Hepatocyte (in vitro differentiated cells): ENCODE results near the gene USH1C. TPM values are rescaled to one million over a fixed set of nuclear protein-coding genes. Genes with fewer than 3 reads are reported as not detected.

Experiments used
- DNase-seq: peaks from one replicate; pipeline ENCODE4 v3.0.0-alpha.2; 2016; ENCODE audit warnings: low spot score
- H2AFZ ChIP-seq: fragments of 200-600 bp; sonication (generic); 2 replicates; pipeline ENCODE4 v1.6.0; 2016; ENCODE audit warnings: antibody characterized with exemption, mild to moderate bottlenecking
- H3K27ac ChIP-seq: fragments of 200-600 bp; sonication (generic); 2 replicates; pipeline ENCODE4 v1.5.1; 2016; ENCODE audit warnings: mild to moderate bottlenecking
- H3K27me3 ChIP-seq: fragments of 200-600 bp; sonication (generic); 2 replicates; pipeline ENCODE4 v1.6.1; 2016
- H3K36me3 ChIP-seq: fragments of 200-600 bp; sonication (generic); replicated peaks from 2 replicates; pipeline ENCODE4 v1.5.1; 2016; ENCODE audit warnings: low read depth; ENCODE audit not compliant: insufficient read depth
- H3K4me1 ChIP-seq: fragments of 200-600 bp; sonication (generic); 2 replicates; pipeline ENCODE4 v1.5.1; 2016; ENCODE audit warnings: mild to moderate bottlenecking, moderate library complexity; ENCODE audit not compliant: insufficient read depth
- H3K4me2 ChIP-seq: fragments of 200-600 bp; sonication (generic); 2 replicates; pipeline ENCODE4 v1.6.0; 2016
- H3K4me3 ChIP-seq: fragments of 200-600 bp; sonication (generic); 2 replicates; pipeline ENCODE4 v1.5.1; 2016; ENCODE audit warnings: mild to moderate bottlenecking
- H3K79me2 ChIP-seq: fragments of 200-600 bp; sonication (generic); 2 replicates; pipeline ENCODE4 v1.6.0; 2017; ENCODE audit warnings: mild to moderate bottlenecking
- H3K9me2 ChIP-seq: fragments of 200-600 bp; sonication (generic); replicated peaks from 2 replicates; pipeline ENCODE4 v1.6.0; 2017; ENCODE audit warnings: mild to moderate bottlenecking; ENCODE audit not compliant: insufficient read depth
- H3K9me3 ChIP-seq: fragments of 200-600 bp; sonication (generic); 2 replicates; pipeline ENCODE4 v1.5.1; 2016; ENCODE audit warnings: low read depth, mild to moderate bottlenecking
- H4K20me1 ChIP-seq: fragments of 200-600 bp; sonication (generic); 2 replicates; pipeline ENCODE4 v1.6.0; 2016; ENCODE audit warnings: mild to moderate bottlenecking; ENCODE audit not compliant: insufficient read depth, poor library complexity, severe bottlenecking
- EZH2 ChIP-seq: fragments of 200-600 bp; sonication (generic); IDR thresholded peaks from 2 replicates; pipeline ENCODE4 v1.6.1; 2016; ENCODE audit warnings: antibody characterized with exemption, mild to moderate bottlenecking, borderline replicate concordance
- EZH2phosphoT487 ChIP-seq: fragments of 200-600 bp; sonication (generic); IDR thresholded peaks from one replicate; pipeline ENCODE4 v1.6.1; 2018; ENCODE audit warnings: antibody characterized with exemption, mild to moderate bottlenecking, low read depth, moderate library complexity; ENCODE audit not compliant: unreplicated experiment, severe bottlenecking
- WGBS: methylation state at CpG from one replicate; pipeline ENCODE4 v1.1.6; 2016; ENCODE audit warnings: low lambda C conversion rate; ENCODE audit errors: missing lambda C conversion rate; 5-methylcytosine and 5-hydroxymethylcytosine counted together
- polyA plus RNA-seq: library from polyadenylated mRNA; unstranded; fragments of >200 nt; fragmentation: Nextera tagmentation; extraction: Ambion mirVana; gene quantifications from 2 replicates; pipeline ENCODE4 v1.2.1, GENCODE V29; 2016
- total RNA-seq: library from RNA; depleted of rRNA; stranded (reverse); fragments of >200 nt; gene quantifications from 2 replicates; pipeline ENCODE4 v1.2.3, GENCODE V29; 2014
- TF ChIP-seq, protein P1 (sequence below): fragments of 200-600 bp; sonication (generic); IDR thresholded peaks from 2 replicates; pipeline ENCODE4 v1.5.1; 2016; ENCODE audit warnings: antibody characterized with exemption, mild to moderate bottlenecking; ENCODE audit not compliant: poor library complexity

The USH1C gene
- total and polyA plus RNA-seq, 2 experiments from 2014 or later, result 54.3 to 60.6 TPM

DNA sequence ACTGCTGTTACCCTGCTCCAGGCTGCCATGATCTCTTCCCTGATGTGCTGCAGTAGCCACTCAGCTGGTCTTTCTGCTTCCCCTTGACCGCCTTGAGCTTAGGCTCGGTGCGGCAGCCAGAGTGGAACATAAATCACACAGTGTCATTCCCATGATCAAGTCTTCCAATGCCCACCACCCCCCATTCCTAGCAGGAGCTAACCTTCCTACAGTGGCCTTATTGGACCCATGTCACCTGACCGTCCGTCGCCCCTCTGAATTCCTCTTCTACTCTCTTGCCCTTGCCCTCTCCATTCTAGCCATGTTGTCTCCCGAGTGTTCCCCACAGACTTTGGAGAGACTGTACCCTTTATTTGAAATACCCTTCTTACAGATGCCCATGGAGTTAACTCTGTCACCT is 46.2 kb upstream of the USH1C start:
- Histone ChIP-seq H3K79me2 (no peaks in the 10 kb centered on the region), H3K4me3 (no peak overlapping the region), H2AFZ (no peak overlapping the region), H4K20me1 (no peaks in the 10 kb centered on the region), H3K4me1 (no peaks in the 10 kb centered on the region), H3K9me2 (no peaks in the 10 kb centered on the region), H3K27me3 (no peaks in the 10 kb centered on the region), H3K36me3 (no peaks in the 10 kb centered on the region), H3K27ac (no peak overlapping the region), H3K4me2 (no peak overlapping the region), H3K9me3 (no peaks in the 10 kb centered on the region)
- 87% methylated on average over 7 of the region's 7 CpGs for WGBS
- no peak for DNase-seq
- TF ChIP-seq, protein P1, sequence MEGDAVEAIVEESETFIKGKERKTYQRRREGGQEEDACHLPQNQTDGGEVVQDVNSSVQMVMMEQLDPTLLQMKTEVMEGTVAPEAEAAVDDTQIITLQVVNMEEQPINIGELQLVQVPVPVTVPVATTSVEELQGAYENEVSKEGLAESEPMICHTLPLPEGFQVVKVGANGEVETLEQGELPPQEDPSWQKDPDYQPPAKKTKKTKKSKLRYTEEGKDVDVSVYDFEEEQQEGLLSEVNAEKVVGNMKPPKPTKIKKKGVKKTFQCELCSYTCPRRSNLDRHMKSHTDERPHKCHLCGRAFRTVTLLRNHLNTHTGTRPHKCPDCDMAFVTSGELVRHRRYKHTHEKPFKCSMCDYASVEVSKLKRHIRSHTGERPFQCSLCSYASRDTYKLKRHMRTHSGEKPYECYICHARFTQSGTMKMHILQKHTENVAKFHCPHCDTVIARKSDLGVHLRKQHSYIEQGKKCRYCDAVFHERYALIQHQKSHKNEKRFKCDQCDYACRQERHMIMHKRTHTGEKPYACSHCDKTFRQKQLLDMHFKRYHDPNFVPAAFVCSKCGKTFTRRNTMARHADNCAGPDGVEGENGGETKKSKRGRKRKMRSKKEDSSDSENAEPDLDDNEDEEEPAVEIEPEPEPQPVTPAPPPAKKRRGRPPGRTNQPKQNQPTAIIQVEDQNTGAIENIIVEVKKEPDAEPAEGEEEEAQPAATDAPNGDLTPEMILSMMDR, result no peak
- TF ChIP-seq EZH2phosphoT487 (no peak), EZH2 (no peak)

DNA sequence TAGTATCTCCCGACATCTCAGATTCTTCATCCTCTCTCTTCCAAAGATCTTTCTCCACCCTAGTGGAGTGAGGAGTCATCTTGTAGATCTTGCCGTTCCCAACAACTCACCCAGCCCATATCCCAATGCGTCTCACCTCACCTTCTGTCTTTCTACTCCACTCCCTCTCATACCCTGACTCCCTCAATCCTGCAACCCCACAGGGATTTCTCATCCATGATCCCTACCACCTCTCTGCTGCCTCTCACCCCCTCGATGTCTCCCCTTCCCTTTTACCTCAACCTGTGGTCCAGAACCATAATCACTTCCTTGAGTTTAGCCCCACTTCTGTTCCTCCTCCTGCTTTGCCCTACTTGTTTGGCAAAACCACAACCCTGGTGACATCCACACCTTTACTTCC is 44.5 kb upstream of the USH1C start:
- Histone ChIP-seq H3K27ac (no peak overlapping the region), H3K9me2 (no peaks in the 10 kb centered on the region), H2AFZ (no peak overlapping the region), H3K9me3 (no peaks in the 10 kb centered on the region), H3K4me3 (no peak overlapping the region), H3K27me3 (no peaks in the 10 kb centered on the region), H3K79me2 (no peaks in the 10 kb centered on the region), H3K4me1 (no peaks in the 10 kb centered on the region), H3K4me2 (no peak overlapping the region), H3K36me3 (no peaks in the 10 kb centered on the region), H4K20me1 (no peaks in the 10 kb centered on the region)
- TF ChIP-seq EZH2phosphoT487, result no peak
- TF ChIP-seq EZH2, result no peak
- TF ChIP-seq, protein P1, result no peak
- 92% methylated on average over 4 of the region's 4 CpGs for whole genome bisulfite sequencing
- DNase-seq, result no peak

DNA sequence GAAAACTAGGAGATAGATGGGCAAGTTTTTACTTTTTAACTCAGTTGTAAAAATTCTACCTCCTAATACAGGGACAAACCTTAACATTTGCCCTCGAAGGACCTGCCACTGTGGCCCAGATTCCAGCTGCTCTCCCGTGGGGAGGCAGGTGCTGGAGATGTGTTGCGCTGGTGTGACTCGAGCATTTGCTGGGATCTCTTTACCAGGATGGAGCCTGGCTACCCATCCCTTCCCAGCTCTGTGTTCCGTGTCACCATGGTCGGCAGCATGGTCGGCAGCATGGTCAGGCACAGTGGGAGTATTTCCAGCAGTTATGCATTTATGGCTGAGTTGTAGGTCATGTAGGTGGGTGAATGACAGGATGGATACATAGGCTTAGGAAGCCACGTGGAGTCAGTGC is 44.0 kb upstream of the USH1C start:
- H3K4me2 ChIP-seq, result no peak overlapping the region
- H3K4me3 ChIP-seq, result no peak overlapping the region
- no peaks in the 10 kb centered on the region for H3K4me1 ChIP-seq
- no peak for TF ChIP-seq EZH2phosphoT487
- no peaks in the 10 kb centered on the region for H3K9me3 ChIP-seq
- 83% methylated on average over 8 of the region's 8 CpGs for WGBS
- H3K36me3 ChIP-seq, result no peaks in the 10 kb centered on the region
- H3K9me2 ChIP-seq, result no peaks in the 10 kb centered on the region
- no peaks in the 10 kb centered on the region for H4K20me1 ChIP-seq
- no peak overlapping the region for H3K27ac ChIP-seq
- H3K79me2 ChIP-seq, result no peaks in the 10 kb centered on the region
- DNase-seq, result no peak
- H2AFZ ChIP-seq, result no peak overlapping the region
- no peaks in the 10 kb centered on the region for H3K27me3 ChIP-seq

DNA sequence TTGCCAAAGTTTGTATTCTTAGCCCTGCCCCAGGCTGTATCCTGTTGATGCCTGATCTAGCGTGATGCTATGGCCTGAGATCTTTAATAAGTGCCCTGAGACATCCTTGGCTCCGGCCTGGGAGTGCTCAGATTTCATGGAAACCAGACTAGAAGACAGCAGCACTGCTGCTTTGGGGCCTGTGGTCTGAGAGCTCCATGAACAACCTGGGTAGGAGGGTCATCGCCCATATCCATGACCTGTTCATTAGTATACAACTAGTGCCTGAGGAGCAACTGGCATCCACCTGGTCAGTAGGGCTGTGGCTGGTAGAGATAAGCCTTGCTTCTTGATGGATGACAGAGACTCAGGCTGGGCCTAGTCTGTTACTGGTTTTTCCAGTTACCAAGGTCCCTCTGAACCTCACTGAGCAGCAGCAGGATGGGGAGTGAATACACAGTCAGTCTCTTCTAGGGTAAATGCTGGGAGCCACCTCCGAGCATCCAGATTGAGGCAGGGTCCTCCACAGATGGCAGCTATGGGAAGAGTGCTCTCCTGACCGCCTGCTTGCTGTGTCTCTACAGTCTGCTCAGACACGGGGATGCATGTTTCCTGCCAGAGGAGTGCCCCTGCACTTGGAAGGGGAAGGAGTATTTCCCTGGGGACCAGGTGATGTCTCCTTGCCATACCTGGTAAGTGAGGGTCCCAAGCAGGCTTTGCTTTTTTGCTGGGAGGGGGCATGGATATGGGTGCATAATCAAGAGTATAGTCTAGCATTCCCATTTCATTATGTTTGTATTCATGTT is 41.9 kb upstream of the USH1C start:
- H3K4me2 ChIP-seq, result no peak overlapping the region
- H2AFZ ChIP-seq, result no peak overlapping the region
- no peak for DNase-seq
- no peaks in the 10 kb centered on the region for H4K20me1 ChIP-seq
- no peak overlapping the region for H3K4me3 ChIP-seq
- no peaks in the 10 kb centered on the region for H3K4me1 ChIP-seq
- no peaks in the 10 kb centered on the region for H3K27me3 ChIP-seq
- no peaks in the 10 kb centered on the region for H3K9me2 ChIP-seq
- H3K36me3 ChIP-seq, result no peaks in the 10 kb centered on the region
- WGBS, result 81% methylated on average over 6 of the region's 6 CpGs
- no peak overlapping the region for H3K27ac ChIP-seq
- no peaks in the 10 kb centered on the region for H3K79me2 ChIP-seq
- TF ChIP-seq EZH2phosphoT487, result no peak
- TF ChIP-seq, protein P1, result no peak
- no peak for TF ChIP-seq EZH2
- no peaks in the 10 kb centered on the region for H3K9me3 ChIP-seq
